BJ (cell line): Measurements from ENCODE around the gene CNIH1. TPM values are rescaled to one million over a fixed set of nuclear protein-coding genes. Genes with fewer than 3 reads are reported as not detected.
"Not testable (repeated sequence)": the region's sequence is repeated elsewhere in the genome, so short reads cannot be mapped to it uniquely, and the experiment has no call there.

ENCODE experiments used
- CTCF ChIA-PET: fragments of 350-600 bp; formaldehyde crosslinking; extraction: SDS; loops from one replicate; lab custom pipeline; 2021; ENCODE audit warnings: antibody characterized with exemption, inconsistent platforms; lab: Yijun Ruan, JAX
- POLR2A ChIA-PET: fragments of 300-600 bp; sonication (Branson Sonifier 250); formaldehyde crosslinking; extraction: SDS; loops from one replicate; lab custom pipeline; 2021; ENCODE audit warnings: antibody characterized with exemption; lab: Charles Lee
- DNase-seq: peaks from one replicate; pipeline ENCODE4 v3.0.0-alpha.2; 2011; ENCODE audit warnings: low read depth
- H3K27me3 ChIP-seq: 2 replicates; pipeline ENCODE4 v1.6.0; 2011; ENCODE audit warnings: low read length; ENCODE audit not compliant: control insufficient read depth, insufficient read depth
- H3K36me3 ChIP-seq: 2 replicates; pipeline ENCODE4 v1.5.1; 2011; ENCODE audit warnings: low read length; ENCODE audit not compliant: control insufficient read depth, insufficient read depth
- H3K4me3 ChIP-seq: 2 replicates; pipeline ENCODE4 v1.5.1; 2011; ENCODE audit warnings: low read depth, mild to moderate bottlenecking, control low read depth, low read length
- CTCF ChIP-seq: IDR thresholded peaks from 2 replicates; pipeline ENCODE4 v1.5.1; 2011; ENCODE audit warnings: low read depth, mild to moderate bottlenecking, control low read depth, inconsistent platforms, low read length, moderate library complexity; ENCODE audit not compliant: insufficient read depth
- polyA plus RNA-seq: library from polyadenylated mRNA; depleted of rRNA; stranded (reverse); fragments of >200 nt; gene quantifications from 2 replicates; pipeline ENCODE4 v1.2.3, GENCODE V29; 2011

CNIH1 gene
- polyA plus RNA-seq, 1 experiment: 313 TPM

- no peaks in the 10 kb centered on the region for H3K36me3 ChIP-seq
- CTCF ChIA-PET: interaction anchor here (0.6 kb wide), 1 partner anchor 32 kb away, joined by 3 read pairs; no protein-coding TSS in a partner anchor
- POLR2A ChIA-PET: no interaction called here
- no peaks in the 10 kb centered on the region for H3K27me3 ChIP-seq
- no peak overlapping the region for H3K4me3 ChIP-seq
- no peak for TF ChIP-seq CTCF
- DNase-seq: no peak
Observed at GRCh38 chr14:54457609-54457996, 16.4 kb upstream of the CNIH1 start.

- CTCF ChIA-PET: interaction anchor here (0.6 to 0.9 kb wide), 2 partner anchors 33 to 317 kb away, joined by 3 read pairs; no protein-coding TSS in a partner anchor
- POLR2A ChIA-PET, H3K4me3 ChIP-seq, H3K36me3 ChIP-seq, DNase-seq, H3K27me3 ChIP-seq: not testable (repeated sequence)
Observed at GRCh38 chr14:54456820-54457608, 15.8 kb upstream of the CNIH1 start.

- no peak for TF ChIP-seq CTCF
- CTCF ChIA-PET: no interaction called here
- no peak overlapping the region for H3K4me3 ChIP-seq
- no peaks in the 10 kb centered on the region for H3K36me3 ChIP-seq
- no peak for DNase-seq
- POLR2A ChIA-PET: no interaction called here
- H3K27me3 ChIP-seq: no peaks in the 10 kb centered on the region
Observed at GRCh38 chr14:54455363-54455762, 14.2 kb upstream of the CNIH1 start.

GRCh38 chr14:54453990-54454389 is 12.8 kb upstream of the CNIH1 start:
- H3K4me3 ChIP-seq, H3K27me3 ChIP-seq, DNase-seq, CTCF ChIA-PET, H3K36me3 ChIP-seq, POLR2A ChIA-PET: not testable (repeated sequence)

- DNase-seq: no peak
- Histone ChIP-seq H3K4me3 (no peak overlapping the region), H3K27me3 (no peaks in the 10 kb centered on the region), H3K36me3 (no peaks in the 10 kb centered on the region)
- ChIA-PET CTCF (no interaction called here), POLR2A (no interaction called here)
- no peak for TF ChIP-seq CTCF
Observed at GRCh38 chr14:54453252-54453651, 12.1 kb upstream of the CNIH1 start.

- H3K36me3 ChIP-seq: no peaks in the 10 kb centered on the region
- H3K4me3 ChIP-seq: no peak overlapping the region
- no peaks in the 10 kb centered on the region for H3K27me3 ChIP-seq
- ChIA-PET CTCF (interaction anchor here (0.6 kb wide), 2 partner anchors 25 to 99 kb away, joined by 3 to 4 read pairs; no protein-coding TSS in a partner anchor), POLR2A (no interaction called here)
- no peak for DNase-seq
- TF ChIP-seq CTCF: no peak
Observed at GRCh38 chr14:54451961-54452360, 10.8 kb upstream of the CNIH1 start.
